ENCODE results near the gene DIPK2A.

Gene DIPK2A

DNA sequence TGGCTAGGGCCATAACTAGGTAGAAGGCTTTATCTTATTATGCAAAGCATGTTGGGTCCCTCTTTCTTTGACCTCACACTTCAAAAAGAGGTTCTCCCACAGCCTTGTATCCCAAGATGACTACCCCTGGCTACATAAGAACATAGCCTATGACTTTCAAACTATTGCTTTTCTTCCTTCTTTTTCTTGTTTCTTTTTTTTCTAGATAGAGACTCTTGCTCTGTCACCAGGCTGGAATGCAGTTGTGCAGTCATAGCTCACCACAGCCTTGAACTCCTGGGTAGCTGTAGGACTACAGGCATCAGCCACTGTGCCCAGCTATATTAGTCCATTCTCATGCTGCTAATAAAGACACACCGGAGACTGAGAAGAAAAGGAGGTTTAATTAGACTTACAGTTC lies 47.2 kb downstream of the DIPK2A start:
- no peak for TF ChIP-seq EGR1 (IDR thresholded peaks at IDR 0.05)
- no peak for TF ChIP-seq FOXM1 (IDR thresholded peaks at IDR 0.05; ENCODE audit: borderline replicate concordance, low read depth)
- no peak for TF ChIP-seq TAF1 (IDR thresholded peaks at IDR 0.05; ENCODE audit: low read depth)
- no peak for TF ChIP-seq YY1 (IDR thresholded peaks at IDR 0.05; ENCODE audit: low read depth)
- TF ChIP-seq, protein P1, sequence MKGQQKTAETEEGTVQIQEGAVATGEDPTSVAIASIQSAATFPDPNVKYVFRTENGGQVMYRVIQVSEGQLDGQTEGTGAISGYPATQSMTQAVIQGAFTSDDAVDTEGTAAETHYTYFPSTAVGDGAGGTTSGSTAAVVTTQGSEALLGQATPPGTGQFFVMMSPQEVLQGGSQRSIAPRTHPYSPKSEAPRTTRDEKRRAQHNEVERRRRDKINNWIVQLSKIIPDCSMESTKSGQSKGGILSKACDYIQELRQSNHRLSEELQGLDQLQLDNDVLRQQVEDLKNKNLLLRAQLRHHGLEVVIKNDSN (IDR thresholded peaks at IDR 0.05): no peak
- TF ChIP-seq NFIC (IDR thresholded peaks at IDR 0.05): no peak
- no peak for TF ChIP-seq CREB1 (IDR thresholded peaks at IDR 0.05; ENCODE audit: low read depth)
- TF ChIP-seq, protein P2, sequence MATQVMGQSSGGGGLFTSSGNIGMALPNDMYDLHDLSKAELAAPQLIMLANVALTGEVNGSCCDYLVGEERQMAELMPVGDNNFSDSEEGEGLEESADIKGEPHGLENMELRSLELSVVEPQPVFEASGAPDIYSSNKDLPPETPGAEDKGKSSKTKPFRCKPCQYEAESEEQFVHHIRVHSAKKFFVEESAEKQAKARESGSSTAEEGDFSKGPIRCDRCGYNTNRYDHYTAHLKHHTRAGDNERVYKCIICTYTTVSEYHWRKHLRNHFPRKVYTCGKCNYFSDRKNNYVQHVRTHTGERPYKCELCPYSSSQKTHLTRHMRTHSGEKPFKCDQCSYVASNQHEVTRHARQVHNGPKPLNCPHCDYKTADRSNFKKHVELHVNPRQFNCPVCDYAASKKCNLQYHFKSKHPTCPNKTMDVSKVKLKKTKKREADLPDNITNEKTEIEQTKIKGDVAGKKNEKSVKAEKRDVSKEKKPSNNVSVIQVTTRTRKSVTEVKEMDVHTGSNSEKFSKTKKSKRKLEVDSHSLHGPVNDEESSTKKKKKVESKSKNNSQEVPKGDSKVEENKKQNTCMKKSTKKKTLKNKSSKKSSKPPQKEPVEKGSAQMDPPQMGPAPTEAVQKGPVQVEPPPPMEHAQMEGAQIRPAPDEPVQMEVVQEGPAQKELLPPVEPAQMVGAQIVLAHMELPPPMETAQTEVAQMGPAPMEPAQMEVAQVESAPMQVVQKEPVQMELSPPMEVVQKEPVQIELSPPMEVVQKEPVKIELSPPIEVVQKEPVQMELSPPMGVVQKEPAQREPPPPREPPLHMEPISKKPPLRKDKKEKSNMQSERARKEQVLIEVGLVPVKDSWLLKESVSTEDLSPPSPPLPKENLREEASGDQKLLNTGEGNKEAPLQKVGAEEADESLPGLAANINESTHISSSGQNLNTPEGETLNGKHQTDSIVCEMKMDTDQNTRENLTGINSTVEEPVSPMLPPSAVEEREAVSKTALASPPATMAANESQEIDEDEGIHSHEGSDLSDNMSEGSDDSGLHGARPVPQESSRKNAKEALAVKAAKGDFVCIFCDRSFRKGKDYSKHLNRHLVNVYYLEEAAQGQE (IDR thresholded peaks at IDR 0.05; ENCODE audit: low read depth): no peak
- no peak for TF ChIP-seq EP300 (IDR thresholded peaks at IDR 0.05; ENCODE audit: borderline replicate concordance)
- no peak for TF ChIP-seq TEAD4 (IDR thresholded peaks at IDR 0.05)
- no peak for TF ChIP-seq RAD21 (IDR thresholded peaks at IDR 0.05; ENCODE audit: low read depth)
- TF ChIP-seq CEBPB (IDR thresholded peaks at IDR 0.05): no peak
- no peak for TF ChIP-seq ZBTB7A (IDR thresholded peaks at IDR 0.05; ENCODE audit: low read depth)
- TF ChIP-seq, protein P3, sequence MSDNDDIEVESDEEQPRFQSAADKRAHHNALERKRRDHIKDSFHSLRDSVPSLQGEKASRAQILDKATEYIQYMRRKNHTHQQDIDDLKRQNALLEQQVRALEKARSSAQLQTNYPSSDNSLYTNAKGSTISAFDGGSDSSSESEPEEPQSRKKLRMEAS (IDR thresholded peaks at IDR 0.05): no peak
- no peak for TF ChIP-seq TCF12 (IDR thresholded peaks at IDR 0.05; ENCODE audit: low read depth)

All from Ishikawa (cell line).